ENCODE measurements around the gene GPR135.

GPR135 gene

GRCh38 chr14:59483819-59484638 lies 18.8 kb upstream of the GPR135 start, which contains the start of the genes JKAMP and L3HYPDH:
Gene JKAMP, plus strand, starts transcription at chr14:59484517. Its CDS starts 73 bp downstream, at chr14:59484590.
Gene L3HYPDH, minus strand, starts transcription at chr14:59484408. Its CDS starts 92 bp downstream, at chr14:59484316.
- Histone ChIP-seq H3K27me3 (ENCODE audit: low read depth) (no peaks in the 10 kb centered on the region), H3K4me3 (peak within 1 kb of the TSS; percentile 82), H3K36me3 (replicated peaks) (peaks cover 29% of the 10 kb centered on the region), H3K9me3 (no peaks in the 10 kb centered on the region), H3K4me1 (peaks cover 17% of the 10 kb centered on the region)
- in situ Hi-C loops (cut with MboI; ENCODE audit: low sequenced_read_pairs) = no loop called here
- DNase-seq (ENCODE audit: low spot score in 2 of 2) = peak; percentile 92 to 99

GRCh38 chr14:59483363-59483762 lies 18.2 kb upstream of the GPR135 start:
- H3K4me1 ChIP-seq = peaks cover 17% of the 10 kb centered on the region
- H3K9me3 ChIP-seq = no peaks in the 10 kb centered on the region
- peak; percentile 30 to 34 for DNase-seq (ENCODE audit: low spot score in 2 of 2)
- H3K27me3 ChIP-seq (ENCODE audit: low read depth) = no peaks in the 10 kb centered on the region
- in situ Hi-C loops (cut with MboI; ENCODE audit: low sequenced_read_pairs) = no loop called here
- H3K36me3 ChIP-seq (replicated peaks) = peaks cover 29% of the 10 kb centered on the region
- peak overlapping the region; percentile 82 for H3K4me3 ChIP-seq

GRCh38 chr14:59482541-59483331 lies 17.6 kb upstream of the GPR135 start:
- no peaks in the 10 kb centered on the region for H3K27me3 ChIP-seq (ENCODE audit: low read depth)
- H3K9me3 ChIP-seq = no peaks in the 10 kb centered on the region
- peaks cover 17% of the 10 kb centered on the region for H3K4me1 ChIP-seq
- H3K36me3 ChIP-seq (replicated peaks) = peaks cover 27% of the 10 kb centered on the region
- in situ Hi-C loops (cut with MboI; ENCODE audit: low sequenced_read_pairs) = no loop called here
- peak overlapping the region; percentile 82 for H3K4me3 ChIP-seq
- DNase-seq (ENCODE audit: low spot score in 2 of 2) = peak; percentile 6 to 22

- H3K36me3 ChIP-seq (replicated peaks) = peaks cover 32% of the 10 kb centered on the region
- peaks cover 17% of the 10 kb centered on the region for H3K4me1 ChIP-seq
- H3K4me3 ChIP-seq = peak overlapping the region; percentile 82
- H3K27me3 ChIP-seq (ENCODE audit: low read depth) = no peaks in the 10 kb centered on the region
- H3K9me3 ChIP-seq = no peaks in the 10 kb centered on the region
- in situ Hi-C loops (cut with MboI; ENCODE audit: low sequenced_read_pairs) = no loop called here
- no peak for DNase-seq (ENCODE audit: low spot score in 2 of 2)
Observed at GRCh38 chr14:59481871-59482540, 16.8 kb upstream of the GPR135 start.

- H3K4me3 ChIP-seq = no peak overlapping the region; the same call in 1 of the 2 replicates
- peaks cover 38% of the 10 kb centered on the region for H3K36me3 ChIP-seq (replicated peaks)
- H3K4me1 ChIP-seq = peaks cover 17% of the 10 kb centered on the region
- no peaks in the 10 kb centered on the region for H3K9me3 ChIP-seq
- in situ Hi-C loops (cut with MboI; ENCODE audit: low sequenced_read_pairs) = no loop called here
- H3K27me3 ChIP-seq (ENCODE audit: low read depth) = no peaks in the 10 kb centered on the region
- no peak for DNase-seq (ENCODE audit: low spot score in 2 of 2)
Observed at GRCh38 chr14:59481407-59481806, 16.2 kb upstream of the GPR135 start.

GRCh38 chr14:59480166-59480565 lies 15.0 kb upstream of the GPR135 start:
- DNase-seq (ENCODE audit: low spot score in 2 of 2) = no peak
- peaks cover 50% of the 10 kb centered on the region for H3K36me3 ChIP-seq (replicated peaks)
- H3K9me3 ChIP-seq = no peaks in the 10 kb centered on the region
- H3K4me3 ChIP-seq = no peak overlapping the region
- in situ Hi-C loops (cut with MboI; ENCODE audit: low sequenced_read_pairs) = no loop called here
- peaks cover 9% of the 10 kb centered on the region; the same call in 1 of the 2 replicates for H3K4me1 ChIP-seq
- no peaks in the 10 kb centered on the region for H3K27me3 ChIP-seq (ENCODE audit: low read depth)

- H3K27me3 ChIP-seq (ENCODE audit: low read depth) = no peaks in the 10 kb centered on the region
Observed at GRCh38 chr14:59478540-59478939, 13.4 kb upstream of the GPR135 start.

GRCh38 chr14:59475709-59476108 lies 10.5 kb upstream of the GPR135 start:
- Histone ChIP-seq H3K27me3 (ENCODE audit: low read depth) (no peaks in the 10 kb centered on the region), H3K4me1 (no peaks in the 10 kb centered on the region), H3K4me3 (no peak overlapping the region), H3K9me3 (no peaks in the 10 kb centered on the region), H3K36me3 (replicated peaks) (peaks cover 87% of the 10 kb centered on the region)
- DNase-seq (ENCODE audit: low spot score in 2 of 2) = no peak
- in situ Hi-C loops (cut with MboI; ENCODE audit: low sequenced_read_pairs) = no loop called here

More at GRCh38 chr14:59478540-59478939, 13.4 kb upstream of the GPR135 start:
- H3K36me3 ChIP-seq (replicated peaks) = peaks cover 63% of the 10 kb centered on the region
- peaks cover 7% of the 10 kb centered on the region; the same call in 1 of the 2 replicates for H3K4me1 ChIP-seq
- H3K9me3 ChIP-seq = no peaks in the 10 kb centered on the region
- DNase-seq (ENCODE audit: low spot score in 2 of 2) = no peak
- no peak overlapping the region for H3K4me3 ChIP-seq
- in situ Hi-C loops (cut with MboI; ENCODE audit: low sequenced_read_pairs) = no loop called here

GRCh38 chr14:59474172-59474571 lies 9.0 kb upstream of the GPR135 start:
- no peaks in the 10 kb centered on the region for H3K9me3 ChIP-seq
- in situ Hi-C loops (cut with MboI; ENCODE audit: low sequenced_read_pairs) = no loop called here
- H3K27me3 ChIP-seq (ENCODE audit: low read depth) = no peaks in the 10 kb centered on the region
- DNase-seq (ENCODE audit: low spot score in 2 of 2) = no peak
- no peaks in the 10 kb centered on the region for H3K4me1 ChIP-seq
- peaks cover 80% of the 10 kb centered on the region for H3K36me3 ChIP-seq (replicated peaks)
- H3K4me3 ChIP-seq = no peak overlapping the region

GRCh38 chr14:59464486-59465315 lies 479 bp downstream of the GPR135 start:
- in situ Hi-C loops (cut with MboI; ENCODE audit: low sequenced_read_pairs) = no loop called here
- Histone ChIP-seq H3K4me1 (no peaks in the 10 kb centered on the region), H3K27me3 (ENCODE audit: low read depth) (no peaks in the 10 kb centered on the region), H3K4me3 (no peak overlapping the region), H3K36me3 (replicated peaks) (peaks cover 38% of the 10 kb centered on the region), H3K9me3 (no peaks in the 10 kb centered on the region)
- no peak for DNase-seq (ENCODE audit: low spot score in 2 of 2)

- Histone ChIP-seq H3K27me3 (ENCODE audit: low read depth) (no peaks in the 10 kb centered on the region), H3K4me1 (no peaks in the 10 kb centered on the region), H3K9me3 (no peaks in the 10 kb centered on the region), H3K4me3 (no peak overlapping the region), H3K36me3 (replicated peaks) (peaks cover 39% of the 10 kb centered on the region)
- no peak for DNase-seq (ENCODE audit: low spot score in 2 of 2)
- in situ Hi-C loops (cut with MboI; ENCODE audit: low sequenced_read_pairs) = no loop called here
Observed at GRCh38 chr14:59463787-59464485, 1.2 kb downstream of the GPR135 start.

- no peaks in the 10 kb centered on the region for H3K4me1 ChIP-seq
- DNase-seq (ENCODE audit: low spot score in 2 of 2) = no peak
- peaks cover 45% of the 10 kb centered on the region for H3K36me3 ChIP-seq (replicated peaks)
- H3K27me3 ChIP-seq (ENCODE audit: low read depth) = no peaks in the 10 kb centered on the region
- H3K4me3 ChIP-seq = no peak overlapping the region
- no peaks in the 10 kb centered on the region for H3K9me3 ChIP-seq
- in situ Hi-C loops (cut with MboI; ENCODE audit: low sequenced_read_pairs) = no loop called here
Observed at GRCh38 chr14:59461891-59462290, 3.3 kb downstream of the GPR135 start.

All from HAP-1 (cell line).